Astrocyte (in vitro differentiated cells and primary cell): Measurements from ENCODE around the gene ALOXE3. TPM values are rescaled to one million over a fixed set of nuclear protein-coding genes. Genes with fewer than 3 reads are reported as not detected.
A peak's percentile ranks its signal among the peaks of the same experiment; 100 is the strongest.

Experiments used
- DNase-seq: peaks from one replicate; pipeline ENCODE4 v3.0.0-alpha.2; 2010; ENCODE audit warnings: low read depth
- FAIRE-seq: peaks from 2 replicates; lab custom pipeline; 2011; peaks lifted over from hg19 to GRCh38; lab: Jason Lieb, UNC
- H2AFZ ChIP-seq: 2 replicates; pipeline ENCODE4 v1.6.0; 2012; ENCODE audit warnings: low read depth, low read length, inconsistent platforms
- H3K27ac ChIP-seq: 2 replicates; pipeline ENCODE4 v1.5.1; 2011; ENCODE audit warnings: low read depth, low read length, inconsistent platforms
- H3K27me3 ChIP-seq: 2 replicates; pipeline ENCODE4 v1.6.0; 2011; ENCODE audit warnings: low read length, inconsistent platforms; ENCODE audit not compliant: insufficient read depth
- H3K36me3 ChIP-seq: 2 replicates; pipeline ENCODE4 v1.5.1; 2011; ENCODE audit warnings: low read length, inconsistent platforms; ENCODE audit not compliant: insufficient read depth
- H3K4me1 ChIP-seq: 2 replicates; pipeline ENCODE4 v1.5.1; 2011; ENCODE audit warnings: low read length, inconsistent platforms; ENCODE audit not compliant: insufficient read depth
- H3K4me2 ChIP-seq: 2 replicates; pipeline ENCODE4 v1.6.0; 2012; ENCODE audit warnings: low read length, inconsistent platforms
- H3K4me3 ChIP-seq: 2 replicates; pipeline ENCODE4 v1.5.1; 2011; ENCODE audit warnings: low read depth, mild to moderate bottlenecking, low read length, inconsistent platforms; ENCODE audit not compliant: insufficient read depth
- H3K79me2 ChIP-seq: 2 replicates; pipeline ENCODE4 v1.6.0; 2012; ENCODE audit warnings: mild to moderate bottlenecking, low read length, inconsistent platforms; ENCODE audit not compliant: insufficient read depth
- H3K9ac ChIP-seq: 2 replicates; pipeline ENCODE4 v1.6.0; 2012; ENCODE audit warnings: mild to moderate bottlenecking, low read length, inconsistent platforms
- H3K9me3 ChIP-seq: 2 replicates; pipeline ENCODE4 v1.5.1; 2012; ENCODE audit warnings: low read depth, mild to moderate bottlenecking, low read length, inconsistent platforms; ENCODE audit not compliant: insufficient read depth
- H4K20me1 ChIP-seq: 2 replicates; pipeline ENCODE4 v1.6.0; 2012; ENCODE audit warnings: low read length, inconsistent platforms; ENCODE audit not compliant: insufficient read depth
- H3K27ac Mint-ChIP-seq: one replicate; pipeline ENCODE4 v1.8.0; 2021; ENCODE audit warnings: mild to moderate bottlenecking, mixed read lengths; ENCODE audit not compliant: unreplicated experiment
- H3K27me3 Mint-ChIP-seq: one replicate; pipeline ENCODE4 v1.8.0; 2021; ENCODE audit warnings: low read depth, mixed read lengths; ENCODE audit not compliant: unreplicated experiment
- H3K36me3 Mint-ChIP-seq: one replicate; pipeline ENCODE4 v1.8.0; 2021; ENCODE audit warnings: low read depth, mixed read lengths; ENCODE audit not compliant: unreplicated experiment
- H3K4me1 Mint-ChIP-seq: one replicate; pipeline ENCODE4 v1.8.0; 2021; ENCODE audit warnings: low read depth, mixed read lengths; ENCODE audit not compliant: unreplicated experiment
- H3K4me3 Mint-ChIP-seq: one replicate; pipeline ENCODE4 v1.8.0; 2021; ENCODE audit warnings: mild to moderate bottlenecking, moderate library complexity, mixed read lengths; ENCODE audit not compliant: unreplicated experiment
- H3K9me3 Mint-ChIP-seq: one replicate; pipeline ENCODE4 v1.8.0; 2021; ENCODE audit warnings: mild to moderate bottlenecking, mixed read lengths; ENCODE audit not compliant: unreplicated experiment
- EZH2 ChIP-seq: IDR thresholded peaks from 2 replicates; pipeline ENCODE4 v1.6.1; 2012; ENCODE audit warnings: mild to moderate bottlenecking, low read length, inconsistent platforms; ENCODE audit not compliant: insufficient read depth
- total RNA-seq: library from RNA; stranded (reverse); gene quantifications from 2 replicates; pipeline ENCODE4 v1.2.1, GENCODE V29; 2021
- TF ChIP-seq, protein P1 (sequence below): IDR thresholded peaks from 2 replicates; pipeline ENCODE4 v1.5.1; 2011; ENCODE audit warnings: low read depth, mild to moderate bottlenecking, inconsistent platforms, low read length, moderate library complexity; ENCODE audit not compliant: insufficient read depth

ALOXE3 gene
- total RNA-seq, 1 donor from 2014 or later, result 0.82 TPM

DNA sequence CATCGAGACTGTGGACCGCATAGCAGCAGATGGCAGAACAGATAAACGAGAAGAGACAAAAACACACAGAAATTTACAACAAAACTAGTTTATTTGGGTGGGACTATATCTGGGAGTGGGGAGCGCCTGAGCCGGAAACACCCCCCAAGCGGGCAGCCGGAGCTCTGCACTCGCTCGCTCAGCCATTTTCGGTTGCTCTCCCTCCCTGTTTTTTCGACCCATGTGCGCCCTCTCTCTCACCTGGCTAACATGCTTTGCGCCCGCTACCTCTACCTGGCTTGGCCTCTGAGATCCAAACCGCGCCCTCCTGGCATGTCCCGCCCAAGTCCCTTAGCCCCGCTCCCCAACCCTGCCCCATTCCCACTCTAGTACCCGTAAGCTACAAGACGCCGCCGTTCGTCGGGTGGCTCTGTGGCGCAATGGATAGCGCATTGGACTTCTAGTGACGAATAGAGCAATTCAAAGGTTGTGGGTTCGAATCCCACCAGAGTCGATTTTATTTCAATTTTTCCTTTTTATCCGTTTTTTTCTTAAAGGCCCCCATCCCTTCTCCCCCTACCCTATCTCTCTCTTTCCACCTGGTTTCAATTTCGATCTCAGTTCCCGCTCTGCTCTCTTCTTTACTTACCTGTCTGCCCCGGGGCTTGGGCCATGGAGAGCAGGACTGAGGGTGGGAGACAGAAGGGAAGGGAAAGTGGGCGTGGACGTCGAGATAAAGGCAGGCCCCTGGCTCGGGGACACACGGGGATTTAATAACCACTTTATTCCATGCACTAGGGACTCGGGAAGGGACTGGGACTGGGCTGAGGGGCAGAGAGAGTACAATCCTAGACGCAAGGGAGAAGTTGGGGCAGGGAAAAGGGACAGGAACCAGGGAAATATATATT lies 2.4 kb upstream of the ALOXE3 start:
- Histone ChIP-seq H3K79me2 (no peaks in the 10 kb centered on the region), H3K4me1 (peaks cover 49% of the 10 kb centered on the region), H3K36me3 (no peaks in the 10 kb centered on the region), H3K27ac (peak overlapping the region; percentile 43), H3K9ac (peak overlapping the region; percentile 58), H3K4me2 (peak overlapping the region; percentile 97), H4K20me1 (peaks cover 11% of the 10 kb centered on the region), H3K4me3 (peak overlapping the region; percentile 66), H3K27me3 (peaks cover 32% of the 10 kb centered on the region), H2AFZ (peak overlapping the region; percentile 66), H3K9me3 (no peaks in the 10 kb centered on the region)
- Mint-ChIP-seq H3K27me3 (peaks cover 42% of the 10 kb centered on the region), H3K4me1 (peaks cover 16% of the 10 kb centered on the region), H3K27ac (peak overlapping the region; percentile 91), H3K4me3 (peak overlapping the region; percentile 95), H3K36me3 (no peaks in the 10 kb centered on the region), H3K9me3 (no peaks in the 10 kb centered on the region)
- DNase-seq, result no peak
- TF ChIP-seq EZH2, result no peak
- TF ChIP-seq, protein P1, sequence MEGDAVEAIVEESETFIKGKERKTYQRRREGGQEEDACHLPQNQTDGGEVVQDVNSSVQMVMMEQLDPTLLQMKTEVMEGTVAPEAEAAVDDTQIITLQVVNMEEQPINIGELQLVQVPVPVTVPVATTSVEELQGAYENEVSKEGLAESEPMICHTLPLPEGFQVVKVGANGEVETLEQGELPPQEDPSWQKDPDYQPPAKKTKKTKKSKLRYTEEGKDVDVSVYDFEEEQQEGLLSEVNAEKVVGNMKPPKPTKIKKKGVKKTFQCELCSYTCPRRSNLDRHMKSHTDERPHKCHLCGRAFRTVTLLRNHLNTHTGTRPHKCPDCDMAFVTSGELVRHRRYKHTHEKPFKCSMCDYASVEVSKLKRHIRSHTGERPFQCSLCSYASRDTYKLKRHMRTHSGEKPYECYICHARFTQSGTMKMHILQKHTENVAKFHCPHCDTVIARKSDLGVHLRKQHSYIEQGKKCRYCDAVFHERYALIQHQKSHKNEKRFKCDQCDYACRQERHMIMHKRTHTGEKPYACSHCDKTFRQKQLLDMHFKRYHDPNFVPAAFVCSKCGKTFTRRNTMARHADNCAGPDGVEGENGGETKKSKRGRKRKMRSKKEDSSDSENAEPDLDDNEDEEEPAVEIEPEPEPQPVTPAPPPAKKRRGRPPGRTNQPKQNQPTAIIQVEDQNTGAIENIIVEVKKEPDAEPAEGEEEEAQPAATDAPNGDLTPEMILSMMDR, result peak; percentile 35
- no peak for FAIRE-seq

DNA sequence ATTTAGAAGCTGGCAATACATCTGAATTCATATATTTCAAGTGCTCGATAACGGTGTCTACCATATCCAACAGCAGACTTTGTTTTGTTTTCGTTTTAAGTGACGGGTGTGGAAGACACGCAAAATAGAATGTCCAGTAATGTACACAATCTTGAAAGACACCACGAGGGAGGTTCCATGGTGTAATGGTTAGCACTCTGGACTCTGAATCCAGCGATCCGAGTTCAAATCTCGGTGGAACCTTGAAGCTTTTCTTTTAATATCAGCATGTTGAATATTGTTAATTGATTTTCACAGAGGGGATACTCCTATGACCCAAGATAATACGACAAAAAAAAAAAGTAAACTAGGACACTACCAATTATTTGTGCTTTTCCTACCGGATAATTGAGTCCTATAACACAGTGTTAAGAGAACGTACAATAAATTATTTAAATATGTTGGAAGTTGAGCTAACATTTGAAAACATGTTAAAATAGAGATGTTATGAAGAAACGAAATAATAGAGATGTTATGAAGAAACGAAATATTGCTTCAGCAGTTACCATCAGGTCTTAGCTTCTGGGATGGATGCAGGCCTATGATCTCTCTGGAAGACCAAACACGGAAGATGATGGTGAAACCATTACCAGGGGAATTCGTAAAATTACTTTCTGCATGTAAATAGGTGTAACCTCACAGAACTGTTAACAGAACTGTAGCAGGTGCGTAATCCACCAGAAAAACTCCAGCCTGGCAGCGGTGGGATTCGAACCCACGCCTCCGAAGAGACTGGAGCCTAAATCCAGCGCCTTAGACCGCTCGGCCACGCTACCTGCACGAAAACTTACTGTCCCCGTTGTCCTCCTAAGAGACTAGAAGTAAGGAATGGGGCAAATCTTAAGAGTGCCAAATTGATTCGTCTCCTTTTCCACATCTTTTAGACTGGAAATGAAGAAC lies 1.5 kb upstream of the ALOXE3 start:
- DNase-seq, result peak; percentile 87
- H3K4me1 ChIP-seq, result peaks cover 42% of the 10 kb centered on the region
- H3K9me3 ChIP-seq, result no peaks in the 10 kb centered on the region
- no peaks in the 10 kb centered on the region for H3K36me3 Mint-ChIP-seq
- peak overlapping the region; percentile 58 for H3K9ac ChIP-seq
- H3K36me3 ChIP-seq, result no peaks in the 10 kb centered on the region
- no peaks in the 10 kb centered on the region for H3K9me3 Mint-ChIP-seq
- peaks cover 10% of the 10 kb centered on the region for H4K20me1 ChIP-seq
- TF ChIP-seq, protein P1, result no peak
- no peak for TF ChIP-seq EZH2
- peak overlapping the region; percentile 91 for H3K27ac Mint-ChIP-seq
- H3K4me1 Mint-ChIP-seq, result peaks cover 14% of the 10 kb centered on the region
- H3K4me2 ChIP-seq, result peak overlapping the region; percentile 97
- peaks cover 38% of the 10 kb centered on the region for H3K27me3 ChIP-seq
- no peaks in the 10 kb centered on the region for H3K79me2 ChIP-seq
- H3K27ac ChIP-seq, result peak overlapping the region; percentile 54
- peak overlapping the region; percentile 95 for H3K4me3 Mint-ChIP-seq
- H3K27me3 Mint-ChIP-seq, result peaks cover 46% of the 10 kb centered on the region
- peak overlapping the region; percentile 66 for H2AFZ ChIP-seq
- FAIRE-seq, result peak; percentile 41
- peak overlapping the region; percentile 69 for H3K4me3 ChIP-seq
